Right lung (tissue), 5 donors: ENCODE data around the gene ACTRT3. TPM values are rescaled to one million over a fixed set of nuclear protein-coding genes. Genes with fewer than 3 reads are reported as not detected.

Source experiments
- polyA plus RNA-seq, 5 donors: library from polyadenylated mRNA; unstranded; fragments of 120-200 nt; gene quantifications; one replicate each; pipeline versions ENCODE4 v1.2.1 to v1.2.3, GENCODE V29; 2013; ENCODE audit warnings: inconsistent platforms in 1 of 5, low replicate concordance in 1 of 5; ENCODE audit not compliant: insufficient read length in 5 of 5, insufficient read depth in 1 of 5

The ACTRT3 gene
- polyA plus RNA-seq, 5 donors, result 2.1 to 3.5 (median 2.3) TPM

Other genes starting within 250 kb of the ACTRT3 start
- gene MECOM, start 105.8 kb downstream of the ACTRT3 start, polyA plus RNA-seq, result 100 to 1,000 TPM in 4 of 5 donors, 10 to 100 TPM in 1; 98.0 to 171 (median 154) TPM
- under 1 TPM in 1 of 5 donors, not detected in 4; 0.46 TPM for gene TERC, start 4.5 kb downstream of the ACTRT3 start, polyA plus RNA-seq
- gene MYNN, start 3.8 kb upstream of the ACTRT3 start, polyA plus RNA-seq, result 10 to 100 TPM; 23.3 to 38.5 (median 32.0) TPM
- gene LRRIQ4, start 43.3 kb upstream of the ACTRT3 start, polyA plus RNA-seq, result under 1 TPM in 3 of 5 donors, not detected in 2; 0.13 to 0.16 (median 0.14) TPM
- 10 to 100 TPM in 4 of 5 donors, 1 to 10 TPM in 1; 8.2 to 18.7 (median 15.7) TPM for gene LRRC34, start 43.3 kb upstream of the ACTRT3 start, polyA plus RNA-seq
- under 1 TPM in 2 of 5 donors, not detected in 3; 0.06 TPM for gene LRRC31, start 100.4 kb upstream of the ACTRT3 start, polyA plus RNA-seq
- not detected for gene SAMD7, start 142.0 kb upstream of the ACTRT3 start, polyA plus RNA-seq
- gene SEC62, start 197.2 kb upstream of the ACTRT3 start, polyA plus RNA-seq, result 100 to 1,000 TPM; 110 to 165 (median 156) TPM